ENCODE measurements around the gene NHSL2.

Gene NHSL2

GRCh38 chrX:72126539-72127140, 216.0 kb downstream of the NHSL2 start:
- peak; percentile 58 to 72 for DNase-seq (ENCODE audit: low read depth in 1 of 2, low spot score in 1 of 2)

GRCh38 chrX:72127332-72127731, 216.7 kb downstream of the NHSL2 start:
- DNase-seq (ENCODE audit: low read depth in 1 of 2, low spot score in 1 of 2): no peak

GRCh38 chrX:72128183-72128834, 217.7 kb downstream of the NHSL2 start:
- no peak for DNase-seq (ENCODE audit: low read depth in 1 of 2, low spot score in 1 of 2)

- no peak for DNase-seq (ENCODE audit: low read depth in 1 of 2, low spot score in 1 of 2)
Measured at GRCh38 chrX:72128881-72129280, 218.2 kb downstream of the NHSL2 start.

GRCh38 chrX:72129661-72130060, 219.0 kb downstream of the NHSL2 start:
- no peak for DNase-seq (ENCODE audit: low read depth in 1 of 2, low spot score in 1 of 2)

GRCh38 chrX:72130156-72130761, 219.6 kb downstream of the NHSL2 start:
- DNase-seq (ENCODE audit: low read depth in 1 of 2, low spot score in 1 of 2): no peak

GRCh38 chrX:72130762-72131250, 220.2 kb downstream of the NHSL2 start:
- DNase-seq (ENCODE audit: low read depth in 1 of 2, low spot score in 1 of 2): no peak

- DNase-seq (ENCODE audit: low read depth in 1 of 2, low spot score in 1 of 2): peak; percentile 24
Measured at GRCh38 chrX:72131317-72132294, 221.0 kb downstream of the NHSL2 start, which contains the start of gene RTL5. RTL5 (minus strand) TSS chrX:72131915.

GRCh38 chrX:72132456-72132855, 221.8 kb downstream of the NHSL2 start:
- DNase-seq (ENCODE audit: low read depth in 1 of 2, low spot score in 1 of 2): no peak

- no peak for DNase-seq (ENCODE audit: low read depth in 1 of 2, low spot score in 1 of 2)
Measured at GRCh38 chrX:72133851-72134546, 223.4 kb downstream of the NHSL2 start.

GRCh38 chrX:72137846-72138495, 227.3 kb downstream of the NHSL2 start:
- no peak for DNase-seq (ENCODE audit: low read depth in 1 of 2, low spot score in 1 of 2)

GRCh38 chrX:72139538-72139937, 228.9 kb downstream of the NHSL2 start:
- no peak for DNase-seq (ENCODE audit: low read depth in 1 of 2, low spot score in 1 of 2)

- DNase-seq (ENCODE audit: low read depth in 1 of 2, low spot score in 1 of 2): no peak
Measured at GRCh38 chrX:72141372-72142004, 230.8 kb downstream of the NHSL2 start.

GRCh38 chrX:72142094-72142793, 231.6 kb downstream of the NHSL2 start:
- DNase-seq (ENCODE audit: low read depth in 1 of 2, low spot score in 1 of 2): no peak

GRCh38 chrX:72142794-72143608, 232.4 kb downstream of the NHSL2 start:
- no peak for DNase-seq (ENCODE audit: low read depth in 1 of 2, low spot score in 1 of 2)

GRCh38 chrX:72143609-72143907, 232.9 kb downstream of the NHSL2 start:
- DNase-seq (ENCODE audit: low read depth in 1 of 2, low spot score in 1 of 2): no peak

- no peak for DNase-seq (ENCODE audit: low read depth in 1 of 2, low spot score in 1 of 2)
Measured at GRCh38 chrX:72145181-72145580, 234.5 kb downstream of the NHSL2 start.

- no peak for DNase-seq (ENCODE audit: low read depth in 1 of 2, low spot score in 1 of 2)
Measured at GRCh38 chrX:72146527-72146926, 235.9 kb downstream of the NHSL2 start.

All from stimulated activated CD4-positive, alpha-beta T cell treated with anti-CD3 and anti-CD28 coated beads, Interleukin-15, amount 100 ng/mL, for 1 hour (primary cell).